Upper lobe of left lung (tissue), 6 donors: ENCODE results near the gene TNFAIP8. TPM values are rescaled to one million over a fixed set of nuclear protein-coding genes. Genes with fewer than 3 reads are reported as not detected.
A peak's percentile ranks its signal among the peaks of the same experiment; 100 is the strongest.

Experiments used
- ATAC-seq, 2 donors: fragments of 200-7000 bp; cut with Tn5 transposase; one replicate each; pipeline ENCODE4 v1.9.1; 2022; ENCODE audit warnings: mild to moderate bottlenecking in 2 of 2, moderate library complexity in 2 of 2; ENCODE audit not compliant: low FRiP score in 2 of 2
- DNase-seq, 2 donors: peaks; one replicate each; pipeline ENCODE4 v3.0.0-alpha.2; 2019 to 2020
- H3K27ac ChIP-seq, 4 donors: fragments of 200-600 bp; sonication (generic); one replicate each; pipeline ENCODE4 v1.5.1; 2016 to 2019
- H3K27me3 ChIP-seq, 4 donors: fragments of 200-600 bp; sonication (generic); one replicate each; pipeline ENCODE4 v1.5.1; 2017 to 2019
- H3K36me3 ChIP-seq, 4 donors: fragments of 200-600 bp; sonication (generic); one replicate each; pipeline ENCODE4 v1.5.1; 2016 to 2019
- H3K4me1 ChIP-seq, 4 donors: fragments of 200-600 bp; sonication (generic); one replicate each; pipeline ENCODE4 v1.5.1; 2018 to 2019
- H3K4me3 ChIP-seq, 4 donors: fragments of 200-600 bp; sonication (generic); one replicate each; pipeline ENCODE4 v1.5.1; 2017 to 2019; ENCODE audit warnings: mild to moderate bottlenecking in 2 of 4, moderate library complexity in 1 of 4
- H3K9me3 ChIP-seq, 4 donors: fragments of 200-600 bp; sonication (generic); one replicate each; pipeline ENCODE4 v1.5.1; 2018 to 2019
- EP300 ChIP-seq, 4 donors: sonication (generic); formaldehyde crosslinking; IDR thresholded peaks; one replicate each; pipeline ENCODE4 v1.5.1; 2017; ENCODE audit warnings: antibody characterized with exemption in 4 of 4, control low read depth in 2 of 4
- POLR2A ChIP-seq, 4 donors: fragments of 450-650 bp; IDR thresholded peaks; one replicate each; pipeline ENCODE4 v1.5.1; 2016 to 2017; ENCODE audit warnings: antibody characterized with exemption in 4 of 4, mild to moderate bottlenecking in 2 of 4
- POLR2AphosphoS5 ChIP-seq, 2 donors: sonication (generic); formaldehyde crosslinking; IDR thresholded peaks; one replicate each; pipeline ENCODE4 v1.5.1; 2017; ENCODE audit warnings: antibody characterized with exemption in 2 of 2
- WGBS, 2 donors: methylation state at CpG; one replicate each; pipeline ENCODE4 v1.1.5; 2017 to 2018; 5-methylcytosine and 5-hydroxymethylcytosine counted together
- total RNA-seq, 6 donors: library from RNA; depleted of rRNA in 4 of 6; stranded (reverse); fragments of >200 nt in 4 of 6; gene quantifications; one replicate each; pipeline versions ENCODE4 v1.1.0 to v1.2.1, GENCODE V29; 2016 to 2021
- TF ChIP-seq, protein P1 (sequence below), 6 experiments: fragments of 450-650 bp in 4 of 6; fragments of 200-600 bp in 2 of 6; sonication (generic) in 2 of 6; IDR thresholded peaks; one replicate each; pipeline ENCODE4 v1.5.1; 2016 to 2019; ENCODE audit warnings: antibody characterized with exemption in 6 of 6
- donor health status: DM: no; HTN: no; CAD: no; lungs with moderate emphysema.
- donor health status: DM: no; HTN: yes; CAD: no; lungs with severe emphysema.

Gene TNFAIP8
- total RNA-seq, 6 donors from 2014 or later, result 14.7 to 33.2 (median 19.7) TPM

DNA sequence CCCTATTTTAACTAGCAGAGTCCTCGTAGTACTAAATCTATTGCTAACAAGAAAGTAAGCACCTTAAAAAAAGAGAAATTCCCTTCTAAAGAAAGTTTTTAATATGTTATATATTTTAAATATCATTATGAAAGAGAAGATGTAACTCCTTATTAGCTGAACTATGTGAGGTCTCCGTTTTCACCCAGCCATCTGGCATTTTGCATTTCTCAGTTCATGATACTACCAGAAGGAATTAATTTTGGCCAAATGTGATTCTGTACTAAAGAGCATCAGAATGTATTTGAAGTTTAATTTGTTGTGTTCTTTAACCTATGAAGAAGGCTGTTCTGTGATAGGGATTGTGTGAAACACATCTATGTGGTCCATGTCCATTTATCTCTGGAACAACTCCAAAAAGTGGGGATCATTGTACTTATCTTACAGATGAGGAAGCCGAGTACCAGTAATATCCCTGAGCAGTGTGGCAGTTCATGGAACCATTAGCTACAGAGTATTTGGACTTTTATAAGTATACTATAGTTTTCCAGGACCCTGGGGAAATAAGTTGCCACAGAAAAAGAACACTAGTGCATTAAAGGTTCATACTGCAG lies 29.8 kb downstream of the TNFAIP8 start:
- Histone ChIP-seq H3K27ac (no peak overlapping the region), H3K9me3 (no peaks in the 10 kb centered on the region), H3K27me3 (no peaks in the 10 kb centered on the region), H3K36me3 (no peaks in the 10 kb centered on the region), H3K4me1 (peaks cover 6 to 39% (median 21%) of the 10 kb centered on the region in 4 donors), H3K4me3 (no peak overlapping the region)
- TF ChIP-seq POLR2A (IDR thresholded peaks at IDR 0.05) (no peak), EP300 (IDR thresholded peaks at IDR 0.05) (no peak), POLR2AphosphoS5 (IDR thresholded peaks at IDR 0.05) (no peak)
- TF ChIP-seq, protein P1, sequence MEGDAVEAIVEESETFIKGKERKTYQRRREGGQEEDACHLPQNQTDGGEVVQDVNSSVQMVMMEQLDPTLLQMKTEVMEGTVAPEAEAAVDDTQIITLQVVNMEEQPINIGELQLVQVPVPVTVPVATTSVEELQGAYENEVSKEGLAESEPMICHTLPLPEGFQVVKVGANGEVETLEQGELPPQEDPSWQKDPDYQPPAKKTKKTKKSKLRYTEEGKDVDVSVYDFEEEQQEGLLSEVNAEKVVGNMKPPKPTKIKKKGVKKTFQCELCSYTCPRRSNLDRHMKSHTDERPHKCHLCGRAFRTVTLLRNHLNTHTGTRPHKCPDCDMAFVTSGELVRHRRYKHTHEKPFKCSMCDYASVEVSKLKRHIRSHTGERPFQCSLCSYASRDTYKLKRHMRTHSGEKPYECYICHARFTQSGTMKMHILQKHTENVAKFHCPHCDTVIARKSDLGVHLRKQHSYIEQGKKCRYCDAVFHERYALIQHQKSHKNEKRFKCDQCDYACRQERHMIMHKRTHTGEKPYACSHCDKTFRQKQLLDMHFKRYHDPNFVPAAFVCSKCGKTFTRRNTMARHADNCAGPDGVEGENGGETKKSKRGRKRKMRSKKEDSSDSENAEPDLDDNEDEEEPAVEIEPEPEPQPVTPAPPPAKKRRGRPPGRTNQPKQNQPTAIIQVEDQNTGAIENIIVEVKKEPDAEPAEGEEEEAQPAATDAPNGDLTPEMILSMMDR (IDR thresholded peaks at IDR 0.05), result no peak
- no peak for DNase-seq
- ATAC-seq, result no peak
- 84 to 87% methylated on average over 3 of the region's 3 CpGs for WGBS, 2 donors

DNA sequence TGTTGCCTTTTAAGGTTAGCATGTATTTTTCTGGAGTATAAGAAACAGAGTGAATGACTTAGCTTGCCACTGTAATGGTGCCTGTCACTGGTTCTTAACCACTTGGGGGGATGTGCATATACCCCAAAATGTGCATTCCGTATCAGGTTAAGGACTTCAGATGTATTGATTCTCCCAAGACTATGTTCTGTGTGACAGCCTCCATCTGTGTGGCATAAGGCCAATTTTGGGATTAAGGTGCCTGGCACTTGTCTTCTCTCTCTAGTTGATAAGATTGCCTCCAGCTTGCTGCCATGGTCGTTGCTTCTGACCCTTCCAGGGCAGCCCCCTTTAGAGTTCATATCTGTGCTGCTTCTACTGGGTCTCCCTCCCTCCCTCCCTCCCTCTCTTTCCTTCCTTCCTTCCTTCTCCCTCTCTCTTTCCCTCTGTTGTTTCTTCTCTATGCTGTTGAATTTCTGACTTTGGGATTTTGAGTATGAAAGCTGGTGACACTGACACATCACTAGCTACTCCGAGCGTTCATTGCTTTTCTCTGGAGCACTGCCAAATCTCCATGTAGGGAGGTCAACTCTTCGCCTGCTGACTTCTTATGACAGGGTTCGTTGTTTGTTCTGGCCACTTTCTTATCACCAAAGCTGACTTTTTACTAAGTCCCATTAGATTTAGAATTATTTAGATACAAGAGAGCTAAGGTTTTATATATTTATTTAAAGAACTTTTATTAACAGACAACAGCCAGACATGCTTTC lies 31.0 kb downstream of the TNFAIP8 start:
- no peak overlapping the region for H3K4me3 ChIP-seq
- peaks cover 6 to 39% (median 21%) of the 10 kb centered on the region in 4 donors for H3K4me1 ChIP-seq
- no peaks in the 10 kb centered on the region for H3K9me3 ChIP-seq
- TF ChIP-seq POLR2AphosphoS5 (IDR thresholded peaks at IDR 0.05) (no peak), POLR2A (IDR thresholded peaks at IDR 0.05) (no peak), EP300 (IDR thresholded peaks at IDR 0.05) (no peak)
- TF ChIP-seq, protein P1 (IDR thresholded peaks at IDR 0.05), result no peak
- peak overlapping the region in 1 of 4 donors; percentile 59 for H3K27ac ChIP-seq
- H3K27me3 ChIP-seq, result no peaks in the 10 kb centered on the region
- 48 to 60% methylated on average over 6 of the region's 6 CpGs for WGBS, 2 donors
- H3K36me3 ChIP-seq, result no peaks in the 10 kb centered on the region
- ATAC-seq (no peak), DNase-seq (peak in 1 of 2 donors; percentile 32)

DNA sequence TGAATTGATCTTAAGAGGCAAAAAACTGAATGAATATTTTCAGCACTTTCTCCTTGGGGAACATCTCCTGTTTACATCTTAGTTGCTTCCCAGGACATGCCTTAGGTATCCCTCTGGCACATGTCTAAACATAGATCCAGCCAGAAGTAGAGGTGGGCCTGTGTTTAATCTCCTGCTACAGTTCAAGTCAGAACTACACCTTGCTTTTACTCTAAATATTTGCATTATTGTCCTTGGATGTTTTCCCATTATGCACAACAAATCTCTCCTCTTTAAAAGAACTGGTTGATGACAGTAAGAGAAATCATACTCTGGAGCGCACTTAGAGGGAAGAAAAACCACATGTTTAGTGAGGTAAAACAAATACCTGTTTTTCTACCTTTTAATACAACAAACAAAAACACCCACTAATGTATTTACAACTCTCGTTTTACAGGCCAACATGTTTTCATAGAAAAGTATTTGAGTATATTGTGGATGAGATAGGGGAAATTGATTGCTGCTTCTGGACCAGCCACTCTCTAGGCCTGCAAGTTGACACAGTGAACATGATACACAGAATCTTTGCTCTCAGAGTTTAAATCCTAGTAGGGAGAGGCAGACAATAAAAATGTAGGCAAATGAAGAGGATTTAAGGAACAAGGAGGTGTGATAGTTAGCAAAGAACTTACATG lies 32.3 kb downstream of the TNFAIP8 start:
- no peak for DNase-seq
- H3K9me3 ChIP-seq, result no peaks in the 10 kb centered on the region
- no peak for ATAC-seq
- no peak overlapping the region for H3K27ac ChIP-seq
- TF ChIP-seq EP300 (IDR thresholded peaks at IDR 0.05) (no peak), POLR2AphosphoS5 (IDR thresholded peaks at IDR 0.05) (no peak)
- peaks cover 0 to 3% (median 0%) of the 10 kb centered on the region in 4 donors for H3K36me3 ChIP-seq
- H3K4me3 ChIP-seq, result no peak overlapping the region
- no peaks in the 10 kb centered on the region for H3K27me3 ChIP-seq
- peaks cover 6 to 39% (median 21%) of the 10 kb centered on the region in 4 donors for H3K4me1 ChIP-seq
- 66 to 70% methylated on average over 2 of the region's 2 CpGs for WGBS, 2 donors

DNA sequence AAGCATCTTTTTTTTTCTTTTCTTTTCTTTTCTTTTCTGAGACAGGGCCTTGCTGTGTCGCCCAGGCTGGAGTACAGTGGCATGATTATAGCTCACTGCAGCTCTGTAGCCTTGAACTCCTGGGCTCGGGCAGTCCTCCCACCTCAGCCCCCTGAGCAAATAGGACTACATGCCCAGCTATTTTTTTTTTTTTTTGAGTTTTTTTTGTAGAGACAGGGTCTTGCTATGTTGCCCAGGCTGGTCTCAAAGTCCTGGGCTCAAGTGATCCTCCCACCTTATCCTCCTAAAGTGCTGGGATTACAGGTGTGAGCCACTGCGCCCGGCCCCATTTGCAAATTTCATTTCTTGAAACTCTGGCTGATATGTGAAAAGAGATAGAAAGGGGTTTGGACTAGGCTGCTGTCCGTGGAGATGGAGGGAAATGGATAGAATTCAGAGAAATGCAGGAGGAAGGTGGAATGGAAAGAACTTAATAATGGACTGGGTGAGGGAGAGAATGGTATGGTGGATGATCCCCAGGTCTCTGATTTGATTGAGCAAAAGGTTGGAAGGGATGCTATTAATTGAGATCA lies 32.9 kb downstream of the TNFAIP8 start:
- Histone ChIP-seq H3K9me3 (no peaks in the 10 kb centered on the region), H3K4me3 (no peak overlapping the region), H3K36me3 (peaks cover 0 to 6% (median 0%) of the 10 kb centered on the region in 4 donors), H3K4me1 (peaks cover 6 to 39% (median 21%) of the 10 kb centered on the region in 4 donors), H3K27ac (peak overlapping the region in 1 of 4 donors; percentile 5), H3K27me3 (no peaks in the 10 kb centered on the region)
- DNase-seq, result no peak
- no peak for ATAC-seq
- WGBS, 2 donors, result 91 to 93% methylated on average over 5 of the region's 5 CpGs
- no peak for TF ChIP-seq EP300 (IDR thresholded peaks at IDR 0.05)
- TF ChIP-seq, protein P1 (IDR thresholded peaks at IDR 0.05), result no peak
- no peak for TF ChIP-seq POLR2A (IDR thresholded peaks at IDR 0.05)
- TF ChIP-seq POLR2AphosphoS5 (IDR thresholded peaks at IDR 0.05), result no peak
